CD1c-positive myeloid dendritic cell (primary cell): ENCODE data around the gene KRT7.
A peak's percentile ranks its signal among the peaks of the same experiment; 100 is the strongest.
"Not testable (repeated sequence)": the region's sequence is repeated elsewhere in the genome, so short reads cannot be mapped to it uniquely, and the experiment has no call there.

Experiments used
- DNase-seq: peaks from one replicate; pipeline ENCODE4 v3.0.0-alpha.2; 2016; ENCODE audit errors: extremely low spot score

KRT7 gene

DNA sequence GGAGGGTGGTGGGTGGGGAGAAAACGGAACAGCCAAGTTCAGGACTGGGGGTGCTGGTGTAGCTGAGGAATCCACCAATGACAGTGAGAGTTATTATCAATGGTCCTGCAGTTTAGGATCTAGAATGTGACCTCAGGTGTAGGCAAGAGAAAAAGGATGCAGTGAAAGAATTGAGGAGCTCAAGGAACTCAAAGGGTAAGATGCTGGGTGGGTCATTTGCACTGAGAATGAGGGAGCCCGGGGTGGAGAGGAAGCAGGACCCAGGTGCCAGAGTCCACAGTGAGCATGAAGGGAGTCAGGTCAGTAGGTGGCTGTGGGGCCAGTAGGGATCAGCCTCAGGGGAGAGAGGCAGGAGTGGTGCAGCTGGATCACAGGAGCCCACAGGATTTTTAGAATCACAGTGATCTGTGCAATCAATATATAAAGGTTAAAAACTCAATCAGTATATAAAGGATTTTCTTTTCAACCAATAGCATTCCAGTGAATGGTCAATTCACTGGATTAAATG, 3.2 kb upstream of the KRT7 start:
- DNase-seq: no peak

DNA sequence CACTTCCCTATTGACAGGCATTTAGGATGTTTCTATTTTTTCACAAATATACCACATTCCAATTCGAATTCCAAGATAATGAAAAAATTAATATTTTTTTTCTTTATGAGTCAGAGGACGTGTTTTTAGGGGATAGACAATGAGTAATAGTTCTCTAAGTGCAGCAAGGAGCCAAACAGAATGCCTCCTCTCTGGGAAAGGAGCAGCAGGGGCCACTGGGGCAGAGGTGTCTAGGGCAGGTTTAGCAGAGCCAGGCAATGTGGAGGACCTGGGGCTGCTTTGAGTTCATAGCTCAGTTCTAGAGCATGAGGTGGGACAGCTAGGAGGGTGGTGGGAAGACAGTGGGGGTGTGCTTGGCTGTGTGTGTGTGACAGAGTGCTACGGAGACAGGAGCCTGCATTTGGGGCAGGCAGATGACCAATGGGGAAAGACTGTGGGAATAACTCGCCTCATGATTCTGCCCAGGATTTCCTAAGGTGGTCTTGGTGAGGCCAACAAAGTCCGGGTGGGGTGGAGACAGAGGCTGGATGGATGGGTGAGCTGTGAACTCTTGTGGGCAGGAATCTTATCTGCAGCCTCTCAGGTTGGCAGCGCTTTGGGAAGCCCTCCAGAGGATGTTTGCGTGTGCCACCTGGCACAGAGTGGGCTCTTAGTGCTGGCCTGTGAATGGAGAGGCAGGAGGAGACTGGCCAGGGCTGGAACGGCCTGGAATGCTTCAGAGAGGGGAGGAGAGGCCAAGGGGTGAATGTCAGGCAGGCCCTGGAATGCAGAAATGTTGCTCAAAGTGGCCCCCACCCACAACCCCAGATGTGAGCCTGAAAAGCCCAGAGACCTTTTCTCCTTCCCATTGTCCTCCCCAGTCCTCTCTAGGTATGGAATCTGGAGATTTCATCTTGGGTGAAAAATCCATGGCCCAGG, 2.4 kb upstream of the KRT7 start:
- no peak for DNase-seq

DNA sequence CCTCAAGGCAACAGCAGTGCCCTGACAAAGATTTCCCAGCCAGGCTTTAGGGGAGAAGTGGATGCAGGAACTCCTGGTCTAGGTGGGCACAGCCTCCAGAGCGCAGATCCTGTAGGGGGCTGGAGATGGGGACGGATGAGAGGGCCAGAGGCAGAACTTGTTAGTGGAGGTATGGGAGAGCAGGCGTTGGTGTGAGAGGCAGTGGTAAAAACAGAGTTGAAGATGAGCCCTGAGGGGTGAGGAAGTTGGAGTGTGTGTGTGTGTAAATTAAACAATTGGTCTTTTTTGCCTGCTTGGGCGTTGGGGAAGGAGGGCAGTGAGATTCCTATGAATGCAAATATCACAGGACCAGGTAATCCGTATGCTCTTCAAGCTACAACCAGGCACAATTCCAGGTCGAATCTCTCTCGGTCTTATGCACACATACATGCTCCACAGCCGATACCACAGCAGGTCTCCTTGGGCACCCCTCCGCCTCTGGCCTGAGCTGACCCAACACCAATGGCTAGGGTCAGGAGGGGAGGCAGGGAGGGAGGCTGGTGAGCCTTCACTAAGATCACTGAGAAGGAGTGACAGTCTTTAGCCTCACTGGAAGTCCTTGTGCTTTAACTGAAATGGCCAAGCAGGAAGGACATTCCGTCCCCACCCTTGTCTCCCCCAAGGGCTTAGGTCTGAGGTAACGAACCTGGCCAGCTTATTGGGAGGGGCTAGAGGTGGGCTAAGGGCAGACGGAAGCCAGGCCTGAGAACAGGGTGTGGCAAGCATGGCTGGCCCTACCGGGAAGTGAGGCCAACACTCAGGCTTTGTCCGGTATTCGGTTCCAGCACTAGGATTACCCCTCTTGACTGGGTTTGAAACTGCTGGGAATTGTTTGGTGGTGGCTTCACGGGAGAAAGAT, 1.5 kb upstream of the KRT7 start:
- no peak for DNase-seq

DNA sequence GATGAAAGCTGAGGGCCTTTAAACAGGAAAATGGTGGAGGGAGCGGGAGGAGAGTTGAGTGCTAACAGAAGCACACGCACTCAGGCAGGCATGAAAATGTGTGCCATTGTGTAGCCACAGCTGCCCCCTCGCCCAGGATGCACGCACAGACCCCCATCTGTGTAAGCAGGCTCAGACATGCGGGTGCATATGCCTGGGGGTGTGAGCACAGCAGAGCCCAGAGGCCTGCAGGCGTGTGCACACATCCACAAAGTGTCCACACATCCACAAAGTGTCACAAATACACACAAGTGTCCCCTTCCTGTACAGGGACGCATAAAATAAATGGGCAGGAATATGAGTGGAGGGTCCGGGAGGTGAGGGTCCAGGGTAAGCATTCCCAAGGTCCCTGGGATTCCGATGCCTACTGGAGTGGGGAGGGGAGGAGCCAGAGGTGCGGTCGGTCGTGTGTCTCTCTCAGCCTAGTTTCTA, 805 bp upstream of the KRT7 start:
- DNase-seq: no peak

DNA sequence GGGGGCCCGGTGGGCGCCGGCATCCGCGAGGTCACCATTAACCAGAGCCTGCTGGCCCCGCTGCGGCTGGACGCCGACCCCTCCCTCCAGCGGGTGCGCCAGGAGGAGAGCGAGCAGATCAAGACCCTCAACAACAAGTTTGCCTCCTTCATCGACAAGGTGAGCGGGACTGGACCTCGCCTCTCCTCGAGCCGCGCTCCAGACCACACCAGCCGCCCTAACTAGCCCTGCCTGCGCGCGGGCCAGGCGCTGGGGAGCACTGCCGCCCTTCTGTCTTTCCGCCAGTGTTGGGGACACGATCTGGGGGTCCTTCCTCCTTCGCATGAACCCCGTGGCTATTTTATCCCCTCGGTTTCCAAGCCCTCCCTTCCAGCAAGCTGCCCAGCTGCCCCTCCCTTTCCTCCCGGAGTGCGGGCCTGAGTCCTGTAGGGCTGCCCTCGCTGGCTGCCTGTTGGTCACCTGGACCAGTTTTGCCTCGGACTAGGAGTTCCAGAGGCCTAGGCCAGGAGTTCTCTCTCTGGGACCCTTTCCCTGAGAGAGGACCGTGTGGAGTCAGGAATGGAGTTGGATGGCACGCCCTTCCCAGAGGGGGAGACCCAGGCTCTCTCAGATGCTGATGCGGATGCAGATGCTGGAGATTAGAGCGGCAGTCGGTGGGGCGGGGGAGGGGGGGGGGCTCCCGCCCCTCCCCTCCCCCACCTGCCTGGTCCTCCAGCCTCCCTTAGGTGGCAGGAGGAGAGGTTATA, 592 bp downstream of the KRT7 start:
- DNase-seq: no peak

DNA sequence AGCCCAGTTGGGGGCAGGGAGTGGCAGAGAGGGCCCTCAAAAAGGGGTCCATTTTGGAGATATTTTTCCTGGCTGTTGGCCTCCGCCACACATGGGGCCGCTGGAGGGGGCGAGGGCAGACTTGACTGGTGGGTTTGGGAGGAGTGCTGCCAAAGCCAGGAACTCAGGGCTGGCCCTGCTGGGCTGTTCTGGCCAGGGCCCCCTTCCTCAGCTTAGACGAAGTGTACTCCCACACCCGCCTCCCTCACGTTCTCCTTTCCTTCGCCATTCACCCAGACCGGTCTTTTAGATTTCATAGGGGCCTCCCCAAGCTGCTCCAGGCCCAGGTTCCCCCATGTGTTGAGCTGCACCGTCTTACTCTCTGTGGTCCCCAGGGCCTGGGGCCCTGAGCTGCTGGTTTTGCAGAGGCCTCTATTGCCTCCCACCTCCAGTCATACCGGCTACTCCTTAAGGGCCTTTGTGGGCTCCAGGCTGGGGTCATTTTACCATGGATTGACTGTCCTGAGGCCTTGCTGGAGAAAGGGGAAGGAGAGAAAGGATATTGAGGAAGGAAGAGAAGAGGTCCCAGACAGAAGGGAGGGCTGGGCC, 1.3 kb downstream of the KRT7 start:
- peak; percentile 18 for DNase-seq

DNA sequence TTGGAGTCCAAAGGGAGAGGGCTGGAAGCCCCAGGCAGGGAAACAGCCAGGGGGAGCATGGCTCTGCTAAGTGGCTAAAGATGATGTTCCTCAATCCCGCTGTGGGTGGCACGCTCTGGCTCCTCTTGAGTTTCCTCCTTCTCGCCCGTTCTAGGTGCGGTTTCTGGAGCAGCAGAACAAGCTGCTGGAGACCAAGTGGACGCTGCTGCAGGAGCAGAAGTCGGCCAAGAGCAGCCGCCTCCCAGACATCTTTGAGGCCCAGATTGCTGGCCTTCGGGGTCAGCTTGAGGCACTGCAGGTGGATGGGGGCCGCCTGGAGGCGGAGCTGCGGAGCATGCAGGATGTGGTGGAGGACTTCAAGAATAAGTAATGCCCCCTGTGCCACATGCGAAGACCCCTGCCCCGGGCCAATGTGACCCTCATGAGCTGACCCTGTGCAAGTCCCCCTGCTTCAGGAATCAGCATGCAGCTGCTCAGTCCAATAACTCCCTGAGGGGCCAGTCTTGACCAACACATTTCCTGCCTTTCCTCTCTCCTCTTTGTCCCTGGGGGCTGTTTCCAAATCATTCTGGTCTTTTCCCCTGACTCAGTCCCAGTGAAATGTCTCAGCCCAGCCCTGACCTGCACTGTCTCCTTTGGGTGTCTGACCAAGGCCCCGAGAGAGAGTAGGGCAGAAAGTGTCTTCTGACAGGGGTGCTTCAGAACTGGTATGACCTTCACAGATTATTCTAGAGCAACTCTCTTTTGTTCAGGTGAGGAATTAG, 2.1 kb downstream of the KRT7 start:
- peak; percentile 40 for DNase-seq

DNA sequence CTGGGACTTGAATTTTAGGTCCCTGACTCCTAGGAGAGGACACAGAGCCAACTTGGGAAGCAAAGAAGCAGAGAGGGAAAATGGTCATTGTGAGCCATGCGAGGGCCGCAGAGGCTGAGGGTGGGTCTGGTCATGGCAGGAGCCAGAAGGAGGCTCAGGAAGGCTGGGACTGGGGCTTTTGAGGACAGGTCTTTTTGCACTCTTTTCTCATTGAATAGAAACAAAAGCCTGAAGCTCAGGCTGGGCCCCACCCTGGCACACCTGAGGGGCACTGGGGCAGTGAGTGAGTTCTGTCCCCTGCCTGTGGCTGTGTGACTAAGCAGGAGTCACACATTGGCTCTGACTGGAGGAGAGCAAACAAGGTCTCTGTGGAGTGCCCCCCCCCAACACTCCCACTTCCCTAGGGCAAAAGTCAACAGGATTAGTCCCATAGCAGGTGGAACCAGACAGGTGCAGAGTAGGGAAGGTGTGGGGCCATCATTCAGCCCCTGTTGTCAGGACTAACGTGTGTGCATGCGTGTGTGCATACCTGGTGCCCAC, 2.8 kb downstream of the KRT7 start:
- DNase-seq: no peak

DNA sequence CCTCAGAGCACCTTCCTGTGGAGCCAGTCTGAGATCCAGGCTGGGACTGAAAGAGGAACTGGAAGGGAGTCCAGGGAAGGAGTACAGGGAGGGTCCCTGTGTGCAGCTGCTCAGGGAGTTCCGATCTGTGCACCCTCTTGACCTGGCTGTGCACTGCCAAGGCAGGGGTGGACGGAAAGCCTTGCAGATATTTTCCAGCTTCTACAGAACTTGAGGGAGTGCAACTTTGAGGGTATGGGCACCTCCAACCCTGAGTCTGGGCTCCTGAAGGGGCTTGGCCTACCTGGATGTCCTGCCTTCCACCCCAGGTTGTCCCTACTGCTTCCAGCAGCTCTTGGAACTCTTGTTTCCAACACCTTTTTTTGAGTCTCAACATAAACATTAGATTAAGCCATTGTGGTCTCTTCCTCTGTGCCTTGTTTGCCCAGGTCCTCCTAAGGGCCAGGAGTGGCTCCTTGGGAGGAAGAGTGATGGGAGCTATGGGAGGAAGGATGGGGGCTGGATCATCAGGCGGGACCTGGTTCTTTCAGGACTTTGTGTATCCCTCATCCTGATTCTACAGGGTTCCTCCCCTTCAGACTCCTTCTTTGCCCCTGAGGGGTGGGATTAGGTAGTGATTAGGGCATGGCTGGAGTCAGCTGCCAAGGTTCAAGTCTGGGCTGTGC, 3.5 kb downstream of the KRT7 start:
- no peak for DNase-seq

DNA sequence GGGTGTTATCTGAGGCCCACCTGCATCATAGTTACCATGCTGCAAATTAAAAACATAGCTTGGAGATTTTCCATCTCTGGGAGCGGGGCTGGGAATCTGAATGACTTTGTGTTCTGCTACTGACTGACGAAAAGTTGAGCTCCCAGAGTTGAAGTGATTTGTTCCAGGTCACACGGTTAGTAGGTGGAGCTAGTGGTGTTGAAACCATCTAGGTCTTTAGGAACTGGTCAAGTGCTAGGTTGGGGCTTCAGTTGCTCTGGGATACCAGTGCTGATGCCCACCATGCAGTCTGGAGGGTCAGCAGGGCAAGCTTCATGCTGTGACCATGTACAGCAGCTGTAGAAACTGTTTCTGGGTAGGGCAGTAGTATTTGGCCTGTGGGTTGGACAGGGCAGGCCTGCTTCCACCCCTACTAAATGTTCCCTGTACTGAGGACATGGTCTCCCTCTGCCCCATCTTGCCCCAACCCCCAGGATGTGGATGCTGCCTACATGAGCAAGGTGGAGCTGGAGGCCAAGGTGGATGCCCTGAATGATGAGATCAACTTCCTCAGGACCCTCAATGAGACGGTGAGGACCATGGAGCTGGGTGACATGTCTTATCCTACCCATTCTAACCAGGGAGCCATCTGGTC, 5.3 kb downstream of the KRT7 start:
- no peak for DNase-seq

DNA sequence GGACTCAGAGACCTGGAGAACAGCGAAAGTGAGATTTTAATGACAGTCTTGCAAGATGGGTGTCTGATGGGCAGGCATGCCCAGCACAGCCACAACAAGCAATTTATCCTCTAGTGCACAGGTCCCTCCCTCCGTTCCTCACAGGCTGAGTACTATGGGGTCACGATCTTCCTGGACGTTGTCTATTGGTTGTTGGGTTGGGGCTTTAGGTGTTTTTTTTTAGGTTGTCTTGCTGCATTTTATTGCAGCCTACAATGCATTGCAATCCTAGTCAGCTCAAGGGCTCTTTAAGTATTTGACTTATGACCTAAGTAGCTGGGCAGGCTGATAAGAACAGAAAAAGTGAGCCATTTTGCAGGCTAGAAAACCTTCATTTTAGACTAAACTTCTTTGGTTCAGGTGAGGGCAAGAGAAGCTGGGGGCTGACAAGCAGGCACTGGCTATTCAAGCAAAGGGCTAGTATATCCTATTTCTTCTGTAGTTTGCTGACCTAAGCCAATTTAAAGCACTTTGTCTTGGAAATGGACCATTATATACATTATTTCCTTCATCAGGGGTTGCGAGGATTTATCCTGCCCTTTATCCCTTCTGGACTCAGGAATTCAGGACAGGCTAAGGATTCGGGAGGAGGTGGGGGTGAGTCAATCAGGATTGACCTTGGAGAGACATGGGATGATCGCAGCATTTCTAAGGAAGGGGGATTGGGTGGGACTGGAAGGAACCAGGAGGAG, 6.0 kb downstream of the KRT7 start:
- no peak for DNase-seq

DNA sequence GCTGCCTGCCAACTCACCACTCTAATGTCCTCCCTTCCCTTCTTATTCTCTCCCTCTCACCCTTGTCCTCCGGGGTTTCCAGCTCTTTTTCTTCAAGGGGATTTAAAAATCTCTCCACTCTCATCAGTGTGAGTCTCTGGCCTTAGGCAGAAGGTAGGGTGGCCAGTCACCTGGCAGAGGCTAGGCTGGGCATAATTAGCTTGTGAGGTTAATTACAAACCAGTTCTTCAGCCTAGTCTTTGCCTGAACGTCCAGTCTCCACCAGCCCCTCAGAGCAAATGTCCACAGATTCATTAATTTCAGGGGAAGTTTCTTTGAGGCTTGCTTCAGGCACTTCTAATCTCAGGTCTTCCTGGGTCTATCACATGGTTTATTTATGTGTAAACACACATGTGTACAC, 6.7 kb downstream of the KRT7 start:
- no peak for DNase-seq

DNA sequence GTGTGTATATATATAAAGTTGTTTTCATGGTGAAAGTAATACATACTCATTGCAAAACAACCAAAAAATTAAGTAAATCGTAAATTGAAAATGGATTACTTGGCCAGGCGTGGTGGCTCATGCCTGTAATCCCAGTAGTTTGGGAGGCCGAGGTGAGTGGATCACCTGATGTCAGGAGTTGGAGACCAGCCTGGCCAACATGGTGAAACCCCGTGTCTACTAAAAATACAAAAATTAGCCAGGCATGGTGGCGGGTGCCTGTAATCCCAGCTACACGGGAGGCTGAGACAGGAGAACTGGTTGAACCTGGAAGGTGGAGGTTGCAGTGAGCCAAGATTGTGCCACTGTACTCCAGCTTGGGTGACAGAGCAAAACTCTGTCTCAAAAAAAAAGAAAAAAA, 7.2 kb downstream of the KRT7 start:
- DNase-seq: not testable (repeated sequence)

DNA sequence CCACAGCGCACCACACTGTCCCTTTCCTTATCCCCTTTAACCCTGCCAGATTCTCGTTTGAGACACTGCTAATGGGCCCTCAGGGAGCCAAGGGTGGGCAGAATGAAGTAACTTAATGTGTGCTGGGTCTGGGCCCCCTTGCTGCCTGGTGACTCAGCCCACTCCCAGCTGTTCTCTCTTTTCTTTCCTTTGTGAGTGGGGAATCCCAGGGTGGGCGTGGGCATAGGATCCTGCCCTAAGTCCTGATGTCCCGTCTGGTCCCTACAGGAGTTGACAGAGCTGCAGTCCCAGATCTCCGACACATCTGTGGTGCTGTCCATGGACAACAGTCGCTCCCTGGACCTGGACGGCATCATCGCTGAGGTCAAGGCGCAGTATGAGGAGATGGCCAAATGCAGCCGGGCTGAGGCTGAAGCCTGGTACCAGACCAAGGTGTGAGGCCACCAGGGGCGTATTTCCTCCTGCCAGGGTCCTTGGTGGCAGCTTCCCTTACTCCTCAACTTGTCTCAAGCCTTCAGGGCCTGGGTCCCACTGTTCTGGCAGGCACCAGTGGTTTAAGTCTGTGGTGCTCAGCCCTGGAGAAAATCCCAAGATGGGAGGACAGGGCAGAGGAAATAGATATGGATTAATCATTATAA, 8.3 kb downstream of the KRT7 start:
- DNase-seq: no peak

DNA sequence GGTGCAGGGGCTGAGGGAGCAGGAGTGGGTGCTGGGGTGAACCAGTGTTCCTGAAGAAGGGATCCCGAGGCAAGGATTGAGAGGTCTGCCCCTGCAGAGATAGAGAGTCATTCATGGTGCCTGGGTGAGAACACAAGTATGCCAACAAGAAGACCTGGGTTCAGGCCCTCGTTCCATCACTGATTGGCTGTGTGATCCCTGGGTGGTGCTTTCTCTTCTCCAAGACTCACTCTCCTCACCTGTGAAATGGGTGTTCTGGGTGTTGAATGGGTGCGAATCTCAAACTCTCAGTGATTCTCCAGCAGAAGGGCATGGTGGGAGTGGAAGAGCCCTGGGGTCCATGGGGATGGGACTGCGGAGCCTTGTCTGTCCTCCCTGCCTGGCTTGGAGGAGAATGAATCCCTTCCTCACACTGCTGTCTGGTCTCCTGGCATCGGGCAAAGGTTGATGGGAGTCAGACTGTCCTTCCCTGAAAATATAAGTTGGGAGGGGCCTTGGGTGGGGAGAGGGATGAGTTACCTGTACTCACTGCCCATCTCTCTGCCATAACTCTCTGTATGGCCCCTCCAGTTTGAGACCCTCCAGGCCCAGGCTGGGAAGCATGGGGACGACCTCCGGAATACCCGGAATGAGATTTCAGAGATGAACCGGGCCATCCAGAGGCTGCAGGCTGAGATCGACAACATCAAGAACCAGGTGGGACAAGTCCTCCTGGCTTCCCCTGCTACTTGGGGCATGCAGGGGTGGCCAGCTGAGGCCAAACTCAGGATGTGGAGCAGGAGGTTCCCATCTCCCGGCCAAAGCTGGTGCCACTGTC, 9.6 kb downstream of the KRT7 start:
- DNase-seq: no peak

DNA sequence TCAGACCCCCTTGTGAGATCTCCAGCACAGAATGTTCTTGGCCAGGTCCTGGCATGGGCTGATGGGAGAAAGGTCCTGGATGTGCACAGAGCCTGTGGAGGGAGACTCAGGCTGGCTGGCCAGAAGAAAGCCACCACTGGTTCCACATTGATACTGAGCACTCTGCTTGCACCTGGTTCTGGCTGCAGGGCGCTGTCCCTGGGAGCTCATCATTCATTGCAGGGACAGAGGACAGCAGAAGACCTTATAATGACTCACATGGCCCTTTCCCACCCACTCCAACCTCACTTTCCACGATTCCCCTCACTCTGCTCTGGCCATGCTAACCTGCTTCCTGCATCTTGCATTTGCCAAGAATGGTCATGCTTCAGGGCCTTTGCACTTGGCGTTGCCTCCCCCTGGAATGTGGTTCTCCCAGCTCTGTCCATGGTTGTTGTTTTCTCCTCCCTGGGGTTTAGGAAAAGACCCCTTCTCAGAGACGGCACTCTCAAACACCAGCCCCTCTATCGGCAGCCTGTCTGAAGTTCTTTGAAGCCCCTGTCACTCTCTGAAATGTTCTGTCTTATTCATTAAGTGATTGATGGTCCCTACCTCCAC, 10.3 kb downstream of the KRT7 start:
- DNase-seq: peak; percentile 17
